MM.1S (cell line): Measurements from ENCODE around the gene TGFBR3L.

Source experiments
- DNase-seq: peaks from one replicate; pipeline ENCODE4 v3.0.0-alpha.2; 2015
- H2AFZ ChIP-seq: fragments of 300-600 bp; sonication (generic); 2 replicates; pipeline ENCODE4 v1.6.0; 2016; ENCODE audit warnings: antibody characterized with exemption, low read length
- H3F3A ChIP-seq: fragments of 300-600 bp; sonication (generic); 2 replicates; pipeline ENCODE4 v1.6.1; 2016; ENCODE audit warnings: mild to moderate bottlenecking, antibody characterized with exemption, low read length, moderate library complexity, mixed read lengths; ENCODE audit not compliant: insufficient read depth
- H3K27ac ChIP-seq: fragments of 300-600 bp; sonication (generic); 2 replicates; pipeline ENCODE4 v1.5.1; 2016; ENCODE audit warnings: mild to moderate bottlenecking, low read length
- H3K27me3 ChIP-seq: fragments of 300-600 bp; sonication (generic); replicated peaks from 2 replicates; pipeline ENCODE4 v1.6.0; 2016; ENCODE audit warnings: low read length; ENCODE audit not compliant: insufficient read depth
- H3K36me3 ChIP-seq: fragments of 300-600 bp; sonication (generic); replicated peaks from 2 replicates; pipeline ENCODE4 v1.6.1; 2016; ENCODE audit warnings: mild to moderate bottlenecking, low read length, mixed read lengths; ENCODE audit not compliant: insufficient read depth
- H3K4me1 ChIP-seq: fragments of 300-600 bp; sonication (generic); 2 replicates; pipeline ENCODE4 v1.6.1; 2016; ENCODE audit warnings: low read length, mixed read lengths
- H3K4me2 ChIP-seq: fragments of 300-600 bp; sonication (generic); 2 replicates; pipeline ENCODE4 v1.6.0; 2016; ENCODE audit warnings: low read depth, low read length
- H3K4me3 ChIP-seq: fragments of 300-600 bp; sonication (generic); 2 replicates; pipeline ENCODE4 v1.5.1; 2016; ENCODE audit warnings: low read length, mixed read lengths
- H3K79me2 ChIP-seq: fragments of 300-600 bp; sonication (generic); 2 replicates; pipeline ENCODE4 v1.6.1; 2016; ENCODE audit warnings: mixed run types, low read length, mixed read lengths
- H3K9ac ChIP-seq: fragments of 300-600 bp; sonication (generic); 2 replicates; pipeline ENCODE4 v1.6.1; 2016; ENCODE audit warnings: low read length, mixed read lengths
- H3K9me2 ChIP-seq: fragments of 300-600 bp; sonication (generic); replicated peaks from 2 replicates; pipeline ENCODE4 v1.6.1; 2016; ENCODE audit warnings: mild to moderate bottlenecking, low read length, mixed read lengths; ENCODE audit not compliant: insufficient read depth
- H3K9me3 ChIP-seq: fragments of 300-600 bp; sonication (generic); replicated peaks from 2 replicates; pipeline ENCODE4 v1.6.1; 2016; ENCODE audit warnings: mild to moderate bottlenecking, low read length, mixed read lengths; ENCODE audit not compliant: insufficient read depth
- H4K20me1 ChIP-seq: fragments of 300-600 bp; sonication (generic); 2 replicates; pipeline ENCODE4 v1.6.1; 2016; ENCODE audit warnings: mild to moderate bottlenecking, low read length, moderate library complexity, mixed read lengths; ENCODE audit not compliant: insufficient read depth
- EZH2 ChIP-seq: fragments of 300-600 bp; sonication (generic); optimal IDR thresholded peaks from 2 replicates; pipeline ENCODE3; 2017; ENCODE audit warnings: low read depth, mild to moderate bottlenecking, antibody characterized with exemption, low read length, mixed read lengths
- EZH2phosphoT487 ChIP-seq: fragments of 300-600 bp; sonication (generic); IDR thresholded peaks from 2 replicates; pipeline ENCODE4 v1.6.1; 2018; ENCODE audit warnings: antibody characterized with exemption, low read length
- TF ChIP-seq, protein P1 (sequence below): fragments of 300-600 bp; sonication (generic); IDR thresholded peaks from 2 replicates; pipeline ENCODE4 v1.5.1; 2016; ENCODE audit warnings: antibody characterized with exemption, low read length, mixed read lengths

TGFBR3L gene

DNA sequence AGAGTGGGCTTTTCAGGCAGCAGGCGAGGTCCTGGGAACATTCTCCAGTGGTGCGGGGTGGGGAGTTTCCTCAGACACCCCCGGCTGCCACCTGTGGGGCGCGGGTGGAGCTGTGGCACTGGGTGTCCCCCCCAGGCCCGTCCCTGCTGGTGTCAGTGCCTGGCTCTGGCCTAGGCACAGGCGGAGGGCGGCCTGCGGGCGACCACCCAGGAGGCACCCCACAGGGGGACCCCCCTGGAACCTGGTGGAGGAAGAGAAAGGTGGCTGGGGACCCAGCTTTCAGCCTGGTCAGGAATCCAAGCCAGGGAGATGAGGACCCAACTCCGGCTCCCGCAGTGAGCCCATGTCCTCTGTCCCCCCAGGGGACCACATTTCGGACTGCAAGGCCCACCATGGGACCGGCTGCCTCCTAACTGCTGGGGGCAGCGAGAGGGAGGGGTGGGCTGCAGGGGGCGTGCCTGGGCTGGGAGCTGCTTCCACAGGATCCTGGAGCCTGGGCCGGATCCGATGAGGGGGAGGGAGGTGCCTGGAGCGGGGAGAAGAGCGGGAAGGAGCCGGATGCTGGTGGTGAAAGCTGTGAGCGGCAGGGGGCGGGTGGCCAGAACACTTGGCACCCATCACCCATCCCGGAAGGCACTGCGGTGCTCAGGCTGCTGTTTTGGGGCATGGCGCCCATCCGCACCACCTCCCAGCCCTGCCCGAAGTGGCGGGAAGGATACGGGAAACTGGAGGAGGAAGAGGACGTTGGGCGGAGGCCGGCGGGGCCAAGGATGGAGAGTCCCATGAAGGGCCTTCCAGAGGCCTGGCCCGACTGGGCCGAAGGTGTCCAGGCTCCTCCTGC lies 16.8 kb downstream of the TGFBR3L start:
- Histone ChIP-seq H3K36me3 (peaks cover 24% of the 10 kb centered on the region), H4K20me1 (peaks cover 6% of the 10 kb centered on the region; the same call in 1 of the 2 replicates), H3K9ac (no peak overlapping the region), H3K79me2 (peaks cover 11% of the 10 kb centered on the region), H3K9me2 (no peaks in the 10 kb centered on the region), H3K27ac (no peak overlapping the region), H3K9me3 (no peaks in the 10 kb centered on the region), H3F3A (peaks cover 8% of the 10 kb centered on the region), H3K4me3 (no peak overlapping the region), H3K4me1 (no peaks in the 10 kb centered on the region), H3K4me2 (no peak overlapping the region), H3K27me3 (no peaks in the 10 kb centered on the region), H2AFZ (no peak overlapping the region)
- no peak for DNase-seq
- TF ChIP-seq, protein P1, sequence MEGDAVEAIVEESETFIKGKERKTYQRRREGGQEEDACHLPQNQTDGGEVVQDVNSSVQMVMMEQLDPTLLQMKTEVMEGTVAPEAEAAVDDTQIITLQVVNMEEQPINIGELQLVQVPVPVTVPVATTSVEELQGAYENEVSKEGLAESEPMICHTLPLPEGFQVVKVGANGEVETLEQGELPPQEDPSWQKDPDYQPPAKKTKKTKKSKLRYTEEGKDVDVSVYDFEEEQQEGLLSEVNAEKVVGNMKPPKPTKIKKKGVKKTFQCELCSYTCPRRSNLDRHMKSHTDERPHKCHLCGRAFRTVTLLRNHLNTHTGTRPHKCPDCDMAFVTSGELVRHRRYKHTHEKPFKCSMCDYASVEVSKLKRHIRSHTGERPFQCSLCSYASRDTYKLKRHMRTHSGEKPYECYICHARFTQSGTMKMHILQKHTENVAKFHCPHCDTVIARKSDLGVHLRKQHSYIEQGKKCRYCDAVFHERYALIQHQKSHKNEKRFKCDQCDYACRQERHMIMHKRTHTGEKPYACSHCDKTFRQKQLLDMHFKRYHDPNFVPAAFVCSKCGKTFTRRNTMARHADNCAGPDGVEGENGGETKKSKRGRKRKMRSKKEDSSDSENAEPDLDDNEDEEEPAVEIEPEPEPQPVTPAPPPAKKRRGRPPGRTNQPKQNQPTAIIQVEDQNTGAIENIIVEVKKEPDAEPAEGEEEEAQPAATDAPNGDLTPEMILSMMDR, result no peak
- no peak for TF ChIP-seq EZH2phosphoT487
- no peak for TF ChIP-seq EZH2

DNA sequence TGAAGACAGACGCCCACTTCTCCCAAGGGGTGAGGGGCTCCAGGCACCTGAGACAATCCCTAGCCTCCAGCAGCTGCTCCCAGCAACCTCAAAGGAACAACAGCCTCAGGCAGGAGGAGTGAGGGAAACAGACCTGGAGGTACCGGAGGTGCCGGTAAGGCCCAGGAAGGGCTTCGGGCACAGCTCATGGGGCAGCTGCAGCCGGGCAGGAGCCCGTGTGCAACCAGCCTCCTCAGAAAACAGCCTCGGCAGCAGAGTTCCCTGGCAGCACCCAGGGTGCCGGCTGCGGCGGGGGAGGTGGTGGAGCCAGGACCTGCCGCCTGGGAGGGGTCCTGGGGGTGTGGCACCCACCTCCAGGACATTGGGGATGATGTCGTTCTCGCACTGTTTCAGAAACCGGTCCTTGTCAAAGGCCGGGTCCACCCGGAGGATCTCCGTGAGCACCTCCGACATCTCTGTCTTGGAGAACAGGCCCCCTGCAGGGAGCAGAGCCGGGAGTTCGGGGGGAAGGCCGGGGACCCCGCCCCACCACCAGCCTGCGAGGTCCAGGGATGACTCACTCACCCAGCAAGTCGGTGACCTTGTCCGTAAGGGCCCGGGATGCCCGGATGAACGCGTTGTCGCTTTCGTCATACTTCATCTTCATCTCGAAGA lies 17.8 kb downstream of the TGFBR3L start:
- Histone ChIP-seq H3K9ac (no peak overlapping the region), H3K27ac (no peak overlapping the region), H3K9me2 (no peaks in the 10 kb centered on the region), H3K4me2 (no peak overlapping the region), H3K79me2 (peaks cover 19% of the 10 kb centered on the region), H2AFZ (no peak overlapping the region), H3K9me3 (no peaks in the 10 kb centered on the region), H4K20me1 (0 out of 2 replicates have a peak, but pooled peaks cover 4% of the 10 kb centered on the region), H3K4me1 (no peaks in the 10 kb centered on the region), H3K36me3 (peaks cover 26% of the 10 kb centered on the region), H3F3A (peaks cover 2% of the 10 kb centered on the region), H3K4me3 (no peak overlapping the region), H3K27me3 (no peaks in the 10 kb centered on the region)
- no peak for TF ChIP-seq EZH2phosphoT487
- TF ChIP-seq, protein P1, result no peak
- no peak for TF ChIP-seq EZH2
- no peak for DNase-seq

DNA sequence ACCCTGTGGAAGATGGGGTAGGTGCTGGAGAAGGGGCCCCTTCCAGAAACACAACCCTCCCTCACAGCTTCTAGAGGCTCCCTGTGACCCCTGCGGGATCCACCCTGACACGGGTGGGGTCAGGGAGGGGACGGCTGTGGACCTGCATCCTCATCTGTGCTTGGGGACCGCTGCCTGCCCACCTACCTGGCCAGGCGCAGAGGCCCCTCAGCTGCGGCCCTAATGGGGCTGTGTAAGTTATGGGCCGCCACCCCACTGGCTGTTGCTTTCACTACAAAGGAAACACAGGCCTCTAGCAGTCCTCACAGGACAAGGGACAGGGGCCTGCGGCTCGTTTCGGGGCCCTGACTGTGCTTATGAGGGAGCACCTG lies 18.3 kb downstream of the TGFBR3L start:
- Histone ChIP-seq H3K36me3 (peaks cover 28% of the 10 kb centered on the region), H4K20me1 (0 out of 2 replicates have a peak, but pooled peaks cover 4% of the 10 kb centered on the region)

More for the DNA sequence above, 18.3 kb downstream of the TGFBR3L start:
- Histone ChIP-seq H3K27me3 (no peaks in the 10 kb centered on the region), H3K9me3 (no peaks in the 10 kb centered on the region), H3K9me2 (no peaks in the 10 kb centered on the region), H2AFZ (no peak overlapping the region), H3K4me3 (no peak overlapping the region), H3F3A (peaks cover 2% of the 10 kb centered on the region), H3K79me2 (peaks cover 24% of the 10 kb centered on the region), H3K9ac (no peak overlapping the region), H3K4me2 (no peak overlapping the region), H3K4me1 (no peaks in the 10 kb centered on the region), H3K27ac (no peak overlapping the region)
- no peak for DNase-seq
- no peak for TF ChIP-seq EZH2
- TF ChIP-seq EZH2phosphoT487, result no peak
- TF ChIP-seq, protein P1, result no peak
